Activated T-helper 1 cell treated with anti-CD3 and anti-CD28 coated beads, Interleukin-2, amount 50 U/mL, for 16 hours (primary cell): ENCODE results near the gene PP2D1.
"Not testable (repeated sequence)": the region's sequence is repeated elsewhere in the genome, so short reads cannot be mapped to it uniquely, and the experiment has no call there.

Experiments
- DNase-seq, 2 donors: peaks; one replicate each; pipeline ENCODE4 v3.0.0-alpha.2; 2020; ENCODE audit warnings: low read depth in 1 of 2, low spot score in 1 of 2

PP2D1 gene

GRCh38 chr3:20040548-20041196 is 28.6 kb upstream of the PP2D1 start:
- peak; percentile 37 to 52 for DNase-seq

GRCh38 chr3:20039765-20040547 is 27.9 kb upstream of the PP2D1 start, which contains the start of gene KAT2B:
Gene KAT2B, plus strand, starts transcription at chr3:20040446. Its CDS starts 32 bp downstream, at chr3:20040478.
- DNase-seq, result peak; percentile 69 to 77

GRCh38 chr3:20039466-20039764 is 27.4 kb upstream of the PP2D1 start:
- no peak for DNase-seq

GRCh38 chr3:20038699-20039465 is 26.8 kb upstream of the PP2D1 start:
- no peak for DNase-seq

- DNase-seq, result no peak
These were observed 25.4 kb upstream of the PP2D1 start for GRCh38 chr3:20037255-20037996.

GRCh38 chr3:20035019-20035418 is 23.0 kb upstream of the PP2D1 start:
- DNase-seq, result no peak

- not testable (repeated sequence) for DNase-seq
These were observed 19.9 kb upstream of the PP2D1 start for GRCh38 chr3:20031939-20032338.

- no peak for DNase-seq
These were observed 16.9 kb upstream of the PP2D1 start for GRCh38 chr3:20028905-20029331.

- DNase-seq, result no peak
These were observed 15.1 kb upstream of the PP2D1 start for GRCh38 chr3:20027136-20027535.

GRCh38 chr3:20023623-20024405 is 11.8 kb upstream of the PP2D1 start:
- DNase-seq, result no peak

- no peak for DNase-seq
These were observed 11.0 kb upstream of the PP2D1 start for GRCh38 chr3:20022954-20023622.

GRCh38 chr3:20016076-20016475 is 4.0 kb upstream of the PP2D1 start:
- not testable (repeated sequence) for DNase-seq

- no peak for DNase-seq
These were observed 3.5 kb upstream of the PP2D1 start for GRCh38 chr3:20015525-20015924.

GRCh38 chr3:20013396-20013795 is 1.3 kb upstream of the PP2D1 start:
- DNase-seq, result no peak

- DNase-seq, result no peak
These were observed 3.4 kb downstream of the PP2D1 start for GRCh38 chr3:20008646-20009045.

GRCh38 chr3:20007960-20008359 is 4.1 kb downstream of the PP2D1 start:
- DNase-seq, result no peak

GRCh38 chr3:20001932-20002331 is 10.1 kb downstream of the PP2D1 start:
- no peak for DNase-seq

- no peak for DNase-seq
These were observed 14.6 kb downstream of the PP2D1 start for GRCh38 chr3:19997502-19997901.

- no peak for DNase-seq
These were observed 17.3 kb downstream of the PP2D1 start for GRCh38 chr3:19994796-19995195.

- DNase-seq, result not testable (repeated sequence)
These were observed 23.2 kb downstream of the PP2D1 start for GRCh38 chr3:19988904-19989303.
